PC-9 (cell line): ENCODE results near the gene UBE2E2. TPM values are rescaled to one million over a fixed set of nuclear protein-coding genes. Genes with fewer than 3 reads are reported as not detected.

Source experiments
- BruUV-seq: library from RNA; stranded (reverse); fragments of 400-500 nt; replicated peaks from 2 replicates; lab custom pipeline; 2021; lab: Mats Ljungman, UMichigan
- CTCF ChIA-PET: fragments of 300-600 bp; sonication (Branson Sonifier 250); formaldehyde crosslinking; loops from one replicate; lab custom pipeline; 2022; ENCODE audit warnings: antibody characterized with exemption; lab: Charles Lee
- POLR2A ChIA-PET: fragments of 300-600 bp; sonication (Branson Sonifier 250); formaldehyde crosslinking; loops from one replicate; lab custom pipeline; 2022; ENCODE audit warnings: antibody characterized with exemption; ENCODE audit not compliant: unreplicated experiment; lab: Charles Lee
- DNase-seq, 2 experiments: peaks; one replicate each; pipeline versions ENCODE4 v3.0.0 to v3.0.0-alpha.2; 2015 to 2022; ENCODE audit warnings: mixed read lengths in 1 of 2
- H2AFZ ChIP-seq: fragments of 200-600 bp; sonication (generic); 2 replicates; pipeline ENCODE4 v1.8.1; 2017; ENCODE audit warnings: antibody characterized with exemption
- H3F3A ChIP-seq: fragments of 200-600 bp; sonication (generic); 2 replicates; pipeline ENCODE4 v1.8.1; 2017; ENCODE audit warnings: antibody characterized with exemption, mild to moderate bottlenecking, low read depth; ENCODE audit not compliant: insufficient read depth
- H3K27ac ChIP-seq: fragments of 200-600 bp; sonication (generic); 2 replicates; pipeline ENCODE4 v1.6.1; 2016; ENCODE audit warnings: mixed run types
- H3K27me3 ChIP-seq: fragments of 200-600 bp; sonication (generic); 2 replicates; pipeline ENCODE4 v1.6.1; 2016; ENCODE audit warnings: low read depth, mixed run types; ENCODE audit not compliant: insufficient read depth
- H3K36me3 ChIP-seq: fragments of 200-600 bp; sonication (generic); 2 replicates; pipeline ENCODE4 v1.6.1; 2016; ENCODE audit warnings: low read depth, mixed run types
- H3K4me1 ChIP-seq: fragments of 200-600 bp; sonication (generic); replicated peaks from 2 replicates; pipeline ENCODE4 v1.6.1; 2016; ENCODE audit warnings: mixed run types; ENCODE audit not compliant: insufficient read depth
- H3K4me2 ChIP-seq: fragments of 200-600 bp; sonication (generic); 2 replicates; pipeline ENCODE4 v1.6.1; 2017; ENCODE audit warnings: mixed run types
- H3K4me3 ChIP-seq: fragments of 200-600 bp; sonication (generic); 2 replicates; pipeline ENCODE4 v1.6.1; 2016; ENCODE audit warnings: mixed run types
- H3K79me2 ChIP-seq: fragments of 200-600 bp; sonication (generic); 2 replicates; pipeline ENCODE4 v1.6.1; 2017; ENCODE audit warnings: low read depth, mixed run types
- H3K9me2 ChIP-seq: fragments of 200-600 bp; sonication (generic); 2 replicates; pipeline ENCODE4 v1.8.1; 2017; ENCODE audit warnings: mild to moderate bottlenecking; ENCODE audit not compliant: insufficient read depth
- H3K9me3 ChIP-seq: fragments of 200-600 bp; sonication (generic); 2 replicates; pipeline ENCODE4 v1.8.1; 2016; ENCODE audit warnings: low read depth; ENCODE audit not compliant: insufficient read depth
- H4K20me1 ChIP-seq: fragments of 200-600 bp; sonication (generic); 2 replicates; pipeline ENCODE4 v1.8.1; 2017; ENCODE audit not compliant: insufficient read depth
- EZH2 ChIP-seq: fragments of 200-600 bp; sonication (generic); IDR thresholded peaks from 2 replicates; pipeline ENCODE4 v1.8.0; 2017; ENCODE audit warnings: antibody characterized with exemption, low read depth
- intact Hi-C: fragments of 100-400 bp; cut with micrococcal nuclease; formaldehyde crosslinking; loops from one replicate; pipeline ENCODE4 v1.10.0; 2022; ENCODE audit not compliant: unreplicated experiment
- total RNA-seq: library from RNA; stranded (reverse); gene quantifications from 2 replicates; pipeline ENCODE4 v1.2.3, GENCODE V29; 2021
- TF ChIP-seq, protein P1 (sequence below): fragments of 200-600 bp; sonication (generic); conservative IDR thresholded peaks from 2 replicates; pipeline ENCODE4 v1.6.1; 2017; ENCODE audit warnings: mixed run types, antibody characterized with exemption, mild to moderate bottlenecking, moderate library complexity

UBE2E2 gene
- total RNA-seq, 1 experiment from 2014 or later = 48.7 TPM

DNA sequence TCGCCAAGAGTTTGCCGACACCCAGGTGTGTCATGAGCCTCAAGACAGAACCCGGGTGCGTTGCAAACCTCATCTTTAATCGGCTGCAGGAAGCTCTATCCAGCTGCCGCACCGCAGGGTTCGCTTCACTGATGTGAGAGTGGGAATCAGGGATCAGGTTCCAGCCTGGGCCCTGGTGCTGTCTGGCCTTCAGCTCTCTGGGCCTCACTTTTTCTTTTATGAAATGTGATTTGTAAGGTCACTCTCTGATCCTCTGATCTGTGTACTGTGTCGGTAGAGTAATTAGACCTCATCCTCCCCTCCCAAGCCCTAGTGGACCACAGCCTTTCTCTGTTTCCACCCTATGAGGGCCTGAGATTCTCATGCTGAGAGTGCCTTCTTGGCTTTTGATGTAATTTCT lies 399.8 kb downstream of the UBE2E2 start:
- TF ChIP-seq EZH2 = no peak
- TF ChIP-seq, protein P1, sequence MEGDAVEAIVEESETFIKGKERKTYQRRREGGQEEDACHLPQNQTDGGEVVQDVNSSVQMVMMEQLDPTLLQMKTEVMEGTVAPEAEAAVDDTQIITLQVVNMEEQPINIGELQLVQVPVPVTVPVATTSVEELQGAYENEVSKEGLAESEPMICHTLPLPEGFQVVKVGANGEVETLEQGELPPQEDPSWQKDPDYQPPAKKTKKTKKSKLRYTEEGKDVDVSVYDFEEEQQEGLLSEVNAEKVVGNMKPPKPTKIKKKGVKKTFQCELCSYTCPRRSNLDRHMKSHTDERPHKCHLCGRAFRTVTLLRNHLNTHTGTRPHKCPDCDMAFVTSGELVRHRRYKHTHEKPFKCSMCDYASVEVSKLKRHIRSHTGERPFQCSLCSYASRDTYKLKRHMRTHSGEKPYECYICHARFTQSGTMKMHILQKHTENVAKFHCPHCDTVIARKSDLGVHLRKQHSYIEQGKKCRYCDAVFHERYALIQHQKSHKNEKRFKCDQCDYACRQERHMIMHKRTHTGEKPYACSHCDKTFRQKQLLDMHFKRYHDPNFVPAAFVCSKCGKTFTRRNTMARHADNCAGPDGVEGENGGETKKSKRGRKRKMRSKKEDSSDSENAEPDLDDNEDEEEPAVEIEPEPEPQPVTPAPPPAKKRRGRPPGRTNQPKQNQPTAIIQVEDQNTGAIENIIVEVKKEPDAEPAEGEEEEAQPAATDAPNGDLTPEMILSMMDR = no peak
- Histone ChIP-seq H3K9me2 (no peaks in the 10 kb centered on the region), H2AFZ (no peak overlapping the region), H3K4me3 (no peak overlapping the region), H3F3A (peaks cover 19% of the 10 kb centered on the region), H3K27ac (no peak overlapping the region), H3K4me1 (peaks cover 22% of the 10 kb centered on the region), H4K20me1 (no peaks in the 10 kb centered on the region), H3K36me3 (no peaks in the 10 kb centered on the region), H3K27me3 (no peaks in the 10 kb centered on the region), H3K79me2 (no peaks in the 10 kb centered on the region), H3K4me2 (no peak overlapping the region), H3K9me3 (no peaks in the 10 kb centered on the region)
- POLR2A ChIA-PET = no interaction called here
- CTCF ChIA-PET = no interaction called here
- intact Hi-C loops = loop anchor here (5.0 kb wide), 1 partner anchor 84 kb away; no protein-coding TSS in a partner anchor
- no TSS peak for BruUV-seq
- no peak for DNase-seq

DNA sequence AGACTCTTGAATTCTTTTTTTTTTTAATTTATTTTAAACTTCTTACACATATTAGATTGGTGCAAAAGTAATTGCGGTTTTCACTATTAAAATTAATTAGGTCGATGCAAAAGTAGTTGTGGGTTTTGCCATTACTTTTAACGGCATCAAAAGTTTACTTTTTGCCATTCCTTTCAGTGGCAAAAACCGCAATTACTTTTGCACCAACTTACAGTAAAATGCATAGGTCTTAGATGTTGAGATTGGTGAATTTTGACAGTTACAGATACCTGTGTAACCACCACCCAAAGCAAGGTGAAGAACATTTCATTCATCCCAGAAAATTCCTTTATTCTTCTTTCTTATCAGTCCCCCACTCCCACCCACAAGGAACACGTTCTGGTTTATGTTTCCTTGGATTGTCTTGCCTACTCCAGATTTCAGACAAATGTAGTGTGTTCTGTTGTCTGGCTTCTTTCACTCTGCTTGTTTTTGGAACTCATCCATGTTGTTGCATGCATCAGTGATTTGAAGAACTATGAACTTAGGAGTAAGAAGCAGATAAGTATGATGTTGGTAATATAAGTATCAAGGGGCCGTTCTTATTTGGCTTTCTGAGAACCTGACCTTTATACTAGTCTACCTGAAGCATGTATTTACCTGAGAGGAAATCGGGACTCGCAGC lies 404.2 kb downstream of the UBE2E2 start:
- Histone ChIP-seq H3K4me1 (peaks cover 3% of the 10 kb centered on the region; the same call in 1 of the 2 replicates), H2AFZ (no peak overlapping the region), H3K9me2 (no peaks in the 10 kb centered on the region), H3K9me3 (no peaks in the 10 kb centered on the region), H3K27ac (no peak overlapping the region), H3K79me2 (no peaks in the 10 kb centered on the region), H3K4me2 (no peak overlapping the region), H3K4me3 (no peak overlapping the region), H3K36me3 (no peaks in the 10 kb centered on the region), H3K27me3 (no peaks in the 10 kb centered on the region), H3F3A (no peaks in the 10 kb centered on the region), H4K20me1 (no peaks in the 10 kb centered on the region)
- POLR2A ChIA-PET = no interaction called here
- TF ChIP-seq, protein P1 = no peak
- no peak for TF ChIP-seq EZH2
- no TSS peak for BruUV-seq
- CTCF ChIA-PET = no interaction called here
- intact Hi-C loops = no loop called here
- DNase-seq = no peak

DNA sequence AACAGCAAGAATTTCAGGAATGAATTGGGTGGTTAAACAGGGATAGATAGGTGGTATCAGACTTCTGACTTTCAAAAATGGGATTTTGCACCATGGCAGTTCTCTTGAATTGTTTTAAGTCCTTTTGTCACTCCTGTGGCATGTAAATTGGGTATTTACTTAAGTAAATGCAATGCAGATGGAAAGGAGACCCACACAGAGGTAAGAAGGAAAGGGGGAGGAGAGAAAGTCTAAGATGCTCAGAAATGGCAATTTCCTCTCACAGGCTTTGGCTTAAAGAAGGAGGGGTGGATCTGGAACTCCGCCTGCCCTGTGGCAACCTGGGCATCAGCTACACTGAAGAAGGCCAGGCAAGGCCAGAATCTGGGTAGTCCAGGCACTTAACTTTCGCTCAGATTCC lies 405.5 kb downstream of the UBE2E2 start:
- H2AFZ ChIP-seq = no peak overlapping the region
- POLR2A ChIA-PET = interaction anchor here (1.0 kb wide), 1 partner anchor 60 kb away, joined by 5 read pairs; no protein-coding TSS in a partner anchor
- no peak for DNase-seq
- BruUV-seq = no TSS peak
- no peaks in the 10 kb centered on the region for H4K20me1 ChIP-seq
- H3K9me3 ChIP-seq = no peaks in the 10 kb centered on the region
- no peak overlapping the region for H3K4me2 ChIP-seq
- H3K36me3 ChIP-seq = no peaks in the 10 kb centered on the region
- TF ChIP-seq EZH2 = no peak
- TF ChIP-seq, protein P1 = no peak
- no peak overlapping the region for H3K4me3 ChIP-seq
- H3K79me2 ChIP-seq = no peaks in the 10 kb centered on the region
- H3K27me3 ChIP-seq = no peaks in the 10 kb centered on the region
- peaks cover 6% of the 10 kb centered on the region; the same call in 1 of the 2 replicates for H3K4me1 ChIP-seq
- no peaks in the 10 kb centered on the region for H3F3A ChIP-seq
- CTCF ChIA-PET = no interaction called here
- intact Hi-C loops = no loop called here
- H3K27ac ChIP-seq = no peak overlapping the region
- no peaks in the 10 kb centered on the region for H3K9me2 ChIP-seq
